Chondrocyte (in vitro differentiated cells): ENCODE results near the gene CUL1. TPM values are rescaled to one million over a fixed set of nuclear protein-coding genes. Genes with fewer than 3 reads are reported as not detected.
"Not testable (repeated sequence)": the region's sequence is repeated elsewhere in the genome, so short reads cannot be mapped to it uniquely, and the experiment has no call there.

Source experiments
- DNase-seq: peaks from one replicate; pipeline ENCODE4 v3.0.0; 2021; ENCODE audit warnings: mixed read lengths, low spot score
- H3K27ac Mint-ChIP-seq: one replicate; pipeline ENCODE4 v1.8.0; 2021; ENCODE audit warnings: mild to moderate bottlenecking, moderate library complexity, mixed read lengths; ENCODE audit not compliant: unreplicated experiment
- H3K27me3 Mint-ChIP-seq: 2 replicates; pipeline ENCODE4 v1.8.0; 2021; ENCODE audit warnings: low read depth, mixed read lengths
- H3K36me3 Mint-ChIP-seq: 2 replicates; pipeline ENCODE4 v1.8.0; 2021; ENCODE audit warnings: low read depth, mixed read lengths
- H3K4me1 Mint-ChIP-seq: 2 replicates; pipeline ENCODE4 v1.8.0; 2021; ENCODE audit warnings: low read depth, mild to moderate bottlenecking, mixed read lengths
- H3K4me3 Mint-ChIP-seq: one replicate; pipeline ENCODE4 v1.8.0; 2021; ENCODE audit warnings: mild to moderate bottlenecking, moderate library complexity, mixed read lengths; ENCODE audit not compliant: unreplicated experiment
- H3K9me3 Mint-ChIP-seq: 2 replicates; pipeline ENCODE4 v1.8.0; 2021; ENCODE audit warnings: low read depth, mixed read lengths
- total RNA-seq: library from RNA; stranded (reverse); gene quantifications from 3 replicates; pipeline ENCODE4 v1.2.1, GENCODE V29; 2021
- TF ChIP-seq, protein P1 (sequence below): fragments of 200-600 bp; sonication (generic); IDR thresholded peaks from 2 replicates; pipeline ENCODE4 v1.5.0; 2021; ENCODE audit warnings: antibody characterized with exemption, mild to moderate bottlenecking, moderate library complexity

CUL1 gene
- total RNA-seq, 1 donor from 2014 or later = 41.1 TPM

DNA sequence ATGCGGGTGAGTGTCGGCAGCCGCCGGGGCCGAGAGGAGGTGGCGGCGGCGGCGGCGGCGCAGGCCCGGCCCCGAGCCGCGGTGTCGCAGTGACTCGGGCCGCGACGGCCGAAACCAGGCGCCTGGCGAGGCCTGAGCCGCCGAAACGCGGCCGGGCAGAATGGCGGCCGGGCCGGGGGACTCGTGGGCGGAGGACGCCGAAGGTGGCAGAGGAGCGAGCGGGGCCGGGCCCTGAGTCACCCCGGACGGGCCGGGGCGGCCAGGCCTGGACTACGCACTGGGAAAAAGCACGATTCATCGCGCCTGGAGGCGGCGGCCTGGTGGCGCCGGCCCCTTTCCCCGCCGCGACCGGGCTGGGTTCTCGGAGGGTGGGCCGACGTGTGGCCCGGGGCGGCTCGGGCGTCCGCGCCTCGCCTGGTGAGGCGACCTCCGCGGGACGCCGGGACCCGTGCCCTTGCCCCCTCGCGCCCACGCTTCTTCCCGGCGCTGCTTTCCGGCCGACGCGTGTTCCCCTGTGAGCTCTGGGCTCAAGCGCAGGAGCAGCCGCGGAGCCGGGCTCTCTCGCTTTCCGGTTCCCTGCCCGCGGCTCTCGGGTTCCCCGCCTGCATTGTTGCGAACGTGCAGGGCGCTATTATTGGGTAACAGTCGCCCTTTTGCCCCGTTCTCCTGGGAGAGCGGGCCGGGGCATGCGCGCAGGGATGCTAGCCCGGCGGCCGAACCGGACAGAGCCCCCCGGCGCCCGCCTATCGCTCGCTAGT, 500 bp downstream of the CUL1 start:
- TF ChIP-seq, protein P1, sequence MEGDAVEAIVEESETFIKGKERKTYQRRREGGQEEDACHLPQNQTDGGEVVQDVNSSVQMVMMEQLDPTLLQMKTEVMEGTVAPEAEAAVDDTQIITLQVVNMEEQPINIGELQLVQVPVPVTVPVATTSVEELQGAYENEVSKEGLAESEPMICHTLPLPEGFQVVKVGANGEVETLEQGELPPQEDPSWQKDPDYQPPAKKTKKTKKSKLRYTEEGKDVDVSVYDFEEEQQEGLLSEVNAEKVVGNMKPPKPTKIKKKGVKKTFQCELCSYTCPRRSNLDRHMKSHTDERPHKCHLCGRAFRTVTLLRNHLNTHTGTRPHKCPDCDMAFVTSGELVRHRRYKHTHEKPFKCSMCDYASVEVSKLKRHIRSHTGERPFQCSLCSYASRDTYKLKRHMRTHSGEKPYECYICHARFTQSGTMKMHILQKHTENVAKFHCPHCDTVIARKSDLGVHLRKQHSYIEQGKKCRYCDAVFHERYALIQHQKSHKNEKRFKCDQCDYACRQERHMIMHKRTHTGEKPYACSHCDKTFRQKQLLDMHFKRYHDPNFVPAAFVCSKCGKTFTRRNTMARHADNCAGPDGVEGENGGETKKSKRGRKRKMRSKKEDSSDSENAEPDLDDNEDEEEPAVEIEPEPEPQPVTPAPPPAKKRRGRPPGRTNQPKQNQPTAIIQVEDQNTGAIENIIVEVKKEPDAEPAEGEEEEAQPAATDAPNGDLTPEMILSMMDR = peak; percentile 14
- Mint-ChIP-seq H3K4me1 (peaks cover 51% of the 10 kb centered on the region), H3K36me3 (no peaks in the 10 kb centered on the region), H3K27me3 (no peaks in the 10 kb centered on the region), H3K9me3 (no peaks in the 10 kb centered on the region), H3K27ac (peak overlapping the region; percentile 85), H3K4me3 (peak overlapping the region; percentile 77)
- peak; percentile 90 for DNase-seq

DNA sequence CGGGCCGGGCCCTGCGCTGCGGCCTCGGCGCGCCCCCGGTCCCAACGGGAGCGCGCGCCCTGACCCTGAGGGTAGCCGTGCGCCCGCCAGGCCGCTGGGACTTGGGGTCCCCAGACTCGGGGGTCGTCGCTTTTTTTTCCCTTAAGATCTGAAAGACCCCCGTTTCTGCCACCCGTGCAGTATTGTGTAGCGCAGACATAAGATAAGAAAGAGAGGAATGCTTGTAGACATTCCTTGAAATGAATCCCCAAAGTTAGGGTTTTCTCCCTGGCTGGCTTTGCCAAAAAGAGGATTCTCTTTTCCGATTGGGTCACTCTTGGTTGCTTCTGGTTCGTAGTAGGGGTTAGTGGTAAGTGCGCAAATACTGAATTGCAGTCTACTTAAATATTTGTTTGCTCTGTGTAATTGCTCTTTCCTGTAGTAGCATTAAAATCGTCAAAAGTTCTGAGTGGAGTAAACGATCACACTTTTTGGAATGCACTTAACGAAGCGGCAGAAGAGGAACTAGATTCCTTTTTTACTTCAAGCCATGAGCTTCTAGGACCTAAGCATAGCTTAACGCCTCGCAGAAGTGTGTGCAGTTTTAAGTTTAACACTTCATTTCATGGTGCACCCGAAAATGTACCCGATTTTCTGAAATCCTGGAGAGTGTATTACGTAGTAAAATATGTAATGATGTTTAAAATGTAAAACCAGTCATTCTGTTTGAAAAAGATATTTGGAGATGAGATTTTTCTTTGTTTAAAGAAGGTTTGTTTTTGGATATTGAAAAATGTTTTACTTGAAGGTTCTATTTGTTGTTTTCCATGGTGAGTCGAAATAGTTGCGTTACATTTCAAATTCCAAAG, 1.3 kb downstream of the CUL1 start:
- no peaks in the 10 kb centered on the region for H3K36me3 Mint-ChIP-seq
- peak overlapping the region; percentile 75 for H3K4me3 Mint-ChIP-seq
- no peaks in the 10 kb centered on the region for H3K9me3 Mint-ChIP-seq
- TF ChIP-seq, protein P1 = no peak
- peak overlapping the region; percentile 89 for H3K27ac Mint-ChIP-seq
- no peaks in the 10 kb centered on the region for H3K27me3 Mint-ChIP-seq
- peaks cover 58% of the 10 kb centered on the region for H3K4me1 Mint-ChIP-seq
- DNase-seq = no peak

DNA sequence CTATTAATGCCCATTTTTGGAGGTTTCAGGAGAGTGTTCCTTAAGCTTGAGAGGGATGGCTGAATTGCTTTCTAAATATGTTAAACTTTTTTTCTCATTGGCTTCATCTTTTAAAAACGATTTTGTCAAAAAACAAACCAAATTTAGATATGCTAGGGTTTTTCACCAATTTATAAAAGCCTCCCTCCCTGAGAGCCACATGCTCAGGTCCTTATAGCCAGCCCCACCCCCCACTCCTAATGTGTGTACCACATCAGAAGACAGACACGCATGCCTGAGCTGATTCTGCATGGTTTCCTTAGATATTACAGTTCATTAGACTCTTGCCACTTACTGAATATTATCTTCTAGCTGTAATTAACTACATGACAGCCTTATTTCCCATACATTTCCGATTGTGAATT, 2.0 kb downstream of the CUL1 start:
- no peak for DNase-seq
- H3K4me1 Mint-ChIP-seq = peaks cover 64% of the 10 kb centered on the region
- peak overlapping the region; percentile 75 for H3K4me3 Mint-ChIP-seq
- no peaks in the 10 kb centered on the region for H3K36me3 Mint-ChIP-seq
- H3K27me3 Mint-ChIP-seq = no peaks in the 10 kb centered on the region
- TF ChIP-seq, protein P1 = no peak
- H3K9me3 Mint-ChIP-seq = no peaks in the 10 kb centered on the region
- peak overlapping the region; percentile 89 for H3K27ac Mint-ChIP-seq

DNA sequence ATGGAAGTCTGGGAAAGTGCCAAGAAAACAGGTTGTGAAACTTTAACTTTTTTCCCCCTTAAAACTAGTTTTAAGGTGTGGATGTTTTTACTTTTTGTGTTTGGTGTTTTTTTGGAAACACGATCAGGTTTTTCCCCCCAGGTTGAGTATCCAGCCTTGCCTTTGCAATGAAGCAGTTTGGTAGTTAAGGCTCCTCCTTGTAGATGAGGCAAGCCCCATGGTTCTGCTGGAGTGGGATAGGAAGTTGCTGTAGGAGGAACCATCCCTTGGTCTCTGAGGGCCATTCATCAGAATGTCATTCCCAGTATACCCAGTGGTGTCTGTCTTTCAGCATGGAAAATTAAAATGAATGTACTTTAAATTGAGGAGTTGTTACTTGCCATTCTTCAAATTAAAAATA, 2.7 kb downstream of the CUL1 start:
- TF ChIP-seq, protein P1 = no peak
- no peak for DNase-seq
- H3K4me1 Mint-ChIP-seq = peaks cover 71% of the 10 kb centered on the region
- no peaks in the 10 kb centered on the region for H3K9me3 Mint-ChIP-seq
- no peaks in the 10 kb centered on the region for H3K27me3 Mint-ChIP-seq
- H3K27ac Mint-ChIP-seq = peak overlapping the region; percentile 89
- peak overlapping the region; percentile 75 for H3K4me3 Mint-ChIP-seq
- no peaks in the 10 kb centered on the region for H3K36me3 Mint-ChIP-seq

DNA sequence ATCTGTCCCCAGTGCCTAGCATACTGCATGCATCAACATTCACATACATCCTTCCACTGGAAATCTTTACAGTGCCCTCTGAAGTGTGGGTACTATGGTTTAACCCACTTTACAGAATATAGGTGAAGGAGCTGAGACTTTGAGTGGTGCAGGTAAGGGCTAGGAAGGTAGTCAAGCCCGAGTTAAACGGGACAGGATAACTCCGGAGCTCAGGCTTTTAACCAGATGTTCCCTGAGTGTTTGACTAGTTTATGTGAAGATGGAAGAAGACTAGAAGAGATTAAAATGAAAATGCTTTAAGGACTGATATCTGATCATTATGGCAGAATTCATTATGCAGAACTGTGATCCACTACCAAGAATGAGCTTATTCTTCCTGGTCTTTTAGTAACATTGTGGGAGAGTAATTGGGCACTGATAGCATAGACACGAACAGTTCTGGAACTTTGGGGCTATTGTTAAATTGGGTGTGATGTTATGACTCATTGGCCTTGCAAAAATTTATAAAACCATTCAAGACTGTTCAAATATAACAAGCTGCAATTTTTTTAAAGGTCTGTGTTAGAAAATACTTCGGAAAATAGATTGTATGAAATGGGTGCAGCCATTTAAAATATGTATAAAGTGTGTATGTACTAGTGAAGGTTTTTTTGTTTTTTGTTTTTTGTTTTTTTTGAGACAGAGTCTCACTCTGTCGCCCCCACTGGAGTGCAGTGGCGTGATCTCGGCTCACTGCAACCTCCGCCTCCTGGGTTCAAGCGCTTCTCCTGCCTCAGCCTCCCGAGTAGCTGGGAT, 4.4 kb downstream of the CUL1 start:
- no peaks in the 10 kb centered on the region for H3K27me3 Mint-ChIP-seq
- H3K4me1 Mint-ChIP-seq = peaks cover 67% of the 10 kb centered on the region
- H3K4me3 Mint-ChIP-seq = no peak overlapping the region
- DNase-seq = no peak
- H3K9me3 Mint-ChIP-seq = no peaks in the 10 kb centered on the region
- no peak overlapping the region for H3K27ac Mint-ChIP-seq
- no peaks in the 10 kb centered on the region for H3K36me3 Mint-ChIP-seq
- TF ChIP-seq, protein P1 = no peak

DNA sequence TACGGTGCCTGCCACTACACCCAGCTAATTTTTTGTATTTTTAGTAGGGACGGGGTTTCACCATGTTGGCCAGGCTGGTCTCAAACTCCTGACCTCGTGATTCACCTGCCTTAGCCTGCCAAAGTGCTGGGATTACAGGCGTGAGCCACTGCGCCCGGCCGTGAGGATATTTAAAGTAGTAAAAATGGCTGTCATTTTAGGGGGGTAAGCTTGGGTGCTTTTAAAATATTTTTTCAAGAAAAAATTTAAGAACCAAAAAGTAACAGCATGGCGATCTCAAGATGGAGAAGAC, 4.9 kb downstream of the CUL1 start:
- H3K9me3 Mint-ChIP-seq, DNase-seq, H3K27me3 Mint-ChIP-seq, H3K36me3 Mint-ChIP-seq, H3K27ac Mint-ChIP-seq, H3K4me3 Mint-ChIP-seq: not testable (repeated sequence)
- peaks cover 73% of the 10 kb centered on the region for H3K4me1 Mint-ChIP-seq
